ENCODE data around the gene ATP2A3.

Gene ATP2A3

GRCh38 chr17:3969963-3970362, 5.7 kb upstream of the ATP2A3 start:
- H3K79me2 ChIP-seq (ENCODE audit: insufficient read depth, low read length), result no peaks in the 10 kb centered on the region
- H3K9ac ChIP-seq (ENCODE audit: low read length), result no peak overlapping the region
- H3K4me3 ChIP-seq (ENCODE audit: low read depth, low read length, poor library complexity, severe bottlenecking), result no peak overlapping the region
- H4K20me1 ChIP-seq (ENCODE audit: insufficient read depth, low read length), result no peaks in the 10 kb centered on the region
- peaks cover 3% of the 10 kb centered on the region; the same call in 1 of the 2 replicates for H3K9me3 ChIP-seq (ENCODE audit: low read length)
- no peak for TF ChIP-seq CTCF (IDR thresholded peaks at IDR 0.05; ENCODE audit: low read length)
- no peak for TF ChIP-seq EZH2 (IDR thresholded peaks at IDR 0.05; ENCODE audit: borderline replicate concordance, low read length)
- no peak overlapping the region for H3K4me2 ChIP-seq (ENCODE audit: low read length)
- H3K9me2 ChIP-seq (ENCODE audit: low read depth, low read length), result no peaks in the 10 kb centered on the region
- no peak overlapping the region for H2AFZ ChIP-seq (ENCODE audit: low read length)
- no peaks in the 10 kb centered on the region; the same call in 1 of the 2 replicates for H3K27me3 ChIP-seq (ENCODE audit: insufficient read depth, low read length)
- H3K36me3 ChIP-seq (ENCODE audit: insufficient read depth, low read length), result no peaks in the 10 kb centered on the region; the same call in 1 of the 2 replicates
- peaks cover 24% of the 10 kb centered on the region for H3K4me1 ChIP-seq (ENCODE audit: insufficient read depth, low read length, severe bottlenecking)
- no peak overlapping the region for H3K27ac ChIP-seq (ENCODE audit: low read depth, low read length, poor library complexity, severe bottlenecking)
- no peaks in the 10 kb centered on the region for H3F3A ChIP-seq (ENCODE audit: insufficient read depth, low read length)

GRCh38 chr17:3968886-3969524, 4.8 kb upstream of the ATP2A3 start:
- Histone ChIP-seq H3K27ac (ENCODE audit: low read depth, low read length, poor library complexity, severe bottlenecking) (no peak overlapping the region), H4K20me1 (ENCODE audit: insufficient read depth, low read length) (no peaks in the 10 kb centered on the region), H3K27me3 (ENCODE audit: insufficient read depth, low read length) (no peaks in the 10 kb centered on the region), H3K4me3 (ENCODE audit: low read depth, low read length, poor library complexity, severe bottlenecking) (no peak overlapping the region), H3K4me2 (ENCODE audit: low read length) (no peak overlapping the region), H3K79me2 (ENCODE audit: insufficient read depth, low read length) (no peaks in the 10 kb centered on the region), H3K9me2 (ENCODE audit: low read depth, low read length) (no peaks in the 10 kb centered on the region), H3K9me3 (ENCODE audit: low read length) (no peaks in the 10 kb centered on the region), H3K36me3 (ENCODE audit: insufficient read depth, low read length) (no peaks in the 10 kb centered on the region), H3K9ac (ENCODE audit: low read length) (no peak overlapping the region), H3F3A (ENCODE audit: insufficient read depth, low read length) (no peaks in the 10 kb centered on the region), H2AFZ (ENCODE audit: low read length) (no peak overlapping the region), H3K4me1 (ENCODE audit: insufficient read depth, low read length, severe bottlenecking) (peaks cover 30% of the 10 kb centered on the region)
- TF ChIP-seq CTCF (IDR thresholded peaks at IDR 0.05; ENCODE audit: low read length) (no peak), EZH2 (IDR thresholded peaks at IDR 0.05; ENCODE audit: borderline replicate concordance, low read length) (no peak)

GRCh38 chr17:3968015-3968414, 3.8 kb upstream of the ATP2A3 start:
- Histone ChIP-seq H3K79me2 (ENCODE audit: insufficient read depth, low read length) (peaks cover 7% of the 10 kb centered on the region), H3K27ac (ENCODE audit: low read depth, low read length, poor library complexity, severe bottlenecking) (no peak overlapping the region), H3K4me3 (ENCODE audit: low read depth, low read length, poor library complexity, severe bottlenecking) (no peak overlapping the region), H3K36me3 (ENCODE audit: insufficient read depth, low read length) (peaks cover 3% of the 10 kb centered on the region; the same call in 1 of the 2 replicates), H4K20me1 (ENCODE audit: insufficient read depth, low read length) (no peaks in the 10 kb centered on the region), H3K4me1 (ENCODE audit: insufficient read depth, low read length, severe bottlenecking) (peaks cover 30% of the 10 kb centered on the region), H3K9me2 (ENCODE audit: low read depth, low read length) (no peaks in the 10 kb centered on the region), H2AFZ (ENCODE audit: low read length) (no peak overlapping the region), H3K9me3 (ENCODE audit: low read length) (no peaks in the 10 kb centered on the region), H3F3A (ENCODE audit: insufficient read depth, low read length) (no peaks in the 10 kb centered on the region), H3K4me2 (ENCODE audit: low read length) (no peak overlapping the region), H3K9ac (ENCODE audit: low read length) (no peak overlapping the region), H3K27me3 (ENCODE audit: insufficient read depth, low read length) (no peaks in the 10 kb centered on the region)
- TF ChIP-seq EZH2 (IDR thresholded peaks at IDR 0.05; ENCODE audit: borderline replicate concordance, low read length) (no peak), CTCF (IDR thresholded peaks at IDR 0.05; ENCODE audit: low read length) (no peak)

Data from OCI-LY1 (cell line).